K562 (cell line): ENCODE results near the gene DROSHA. TPM values are rescaled to one million over a fixed set of nuclear protein-coding genes. Genes with fewer than 3 reads are reported as not detected.

Source experiments
- ATAC-seq: fragments of 200-7000 bp; cut with Tn5 transposase; 3 replicates; pipeline ENCODE4 v1.9.1; 2020; ENCODE audit warnings: moderate library complexity
- BruUV-seq: library from RNA; stranded (reverse); fragments of 400-500 nt; replicated peaks from 2 replicates; lab custom pipeline; 2021; lab: Mats Ljungman, UMichigan
- CTCF ChIA-PET: fragments of 300-600 bp; formaldehyde crosslinking; extraction: SDS; loops from one replicate; lab custom pipeline; 2021; ENCODE audit warnings: low intra/inter-chr PET ratio; lab: Yijun Ruan, JAX
- POLR2A ChIA-PET: fragments of 300-600, 350-650 bp; sonication (Branson Sonifier 250); formaldehyde crosslinking; extraction: SDS; loops from one replicate; lab custom pipeline; 2021; ENCODE audit warnings: antibody characterized with exemption, inconsistent platforms; lab: Yijun Ruan, JAX
- DNase-seq, 4 experiments: peaks; one replicate each; pipeline versions ENCODE4 v3.0.0 to v3.0.0-alpha.2; 2011 to 2018; ENCODE audit warnings: low spot score in 3 of 4, mixed read lengths in 3 of 4; ENCODE audit errors: extremely low read depth in 1 of 4
- FAIRE-seq: peaks from 2 replicates; lab custom pipeline; 2011; peaks lifted over from hg19 to GRCh38; lab: Jason Lieb, UNC
- H2AFZ ChIP-seq: 2 replicates; pipeline ENCODE4 v1.6.0; 2011; ENCODE audit warnings: low read depth, low read length, control low read depth, inconsistent platforms
- H3K27ac ChIP-seq: fragments of 200-600 bp; 3 replicates; pipeline ENCODE4 v1.8.0; 2011; ENCODE audit warnings: low read depth, mild to moderate bottlenecking, control low read depth, inconsistent platforms, low read length, moderate library complexity, mixed read lengths; ENCODE audit errors: extremely low read depth
- H3K27me3 ChIP-seq, 2 experiments: fragments of 300-600 bp in 1 of 2; 2 replicates in 1 of 2; 3 replicates in 1 of 2; pipeline versions ENCODE4 v1.6.0 to v1.8.0; 2011; ENCODE audit warnings: inconsistent platforms in 2 of 2, low read length in 2 of 2, mild to moderate bottlenecking in 1 of 2, mixed read lengths in 1 of 2, moderate library complexity in 1 of 2; ENCODE audit not compliant: control insufficient read depth in 2 of 2, insufficient read depth in 2 of 2
- H3K36me3 ChIP-seq: fragments of 300-600 bp; 3 replicates; pipeline ENCODE4 v1.8.0; 2011; ENCODE audit warnings: mild to moderate bottlenecking, low read length, inconsistent platforms; ENCODE audit not compliant: control insufficient read depth, insufficient read depth
- H3K4me1 ChIP-seq, 2 experiments: fragments of 200-600 bp in 1 of 2; replicated peaks in 1 of 2; 2 replicates in 1 of 2; 3 replicates in 1 of 2; pipeline versions ENCODE4 v1.5.1 to v1.8.0; 2011; ENCODE audit warnings: inconsistent platforms in 2 of 2, low read length in 2 of 2, mild to moderate bottlenecking in 1 of 2, mixed read lengths in 1 of 2, moderate library complexity in 1 of 2; ENCODE audit not compliant: control insufficient read depth in 2 of 2, insufficient read depth in 2 of 2
- H3K4me2 ChIP-seq: 2 replicates; pipeline ENCODE4 v1.6.1; 2011; ENCODE audit warnings: low read length, control low read depth, inconsistent platforms, mixed read lengths; ENCODE audit not compliant: insufficient read depth
- H3K4me3 ChIP-seq: fragments of 200-600 bp; sonication (generic), shearing (Covaris generic); 2 replicates; pipeline ENCODE4 v1.5.1; 2016; ENCODE audit warnings: control low read depth, inconsistent platforms
- H3K79me2 ChIP-seq: fragments of 200-600 bp; 3 replicates; pipeline ENCODE4 v1.8.0; 2011; ENCODE audit warnings: low read length, inconsistent platforms; ENCODE audit not compliant: control insufficient read depth, insufficient read depth
- H3K9ac ChIP-seq, 2 experiments: 2 replicates each; pipeline versions ENCODE4 v1.6.0 to v1.6.1; 2011; ENCODE audit warnings: low read depth in 2 of 2, low read length in 2 of 2, control low read depth in 1 of 2, inconsistent platforms in 1 of 2, mild to moderate bottlenecking in 1 of 2, mixed read lengths in 1 of 2; ENCODE audit not compliant: insufficient read depth in 1 of 2
- H3K9me1 ChIP-seq: one replicate; pipeline ENCODE4 v1.6.0; 2011; ENCODE audit warnings: inconsistent platforms, mild to moderate bottlenecking, low read length, moderate library complexity; ENCODE audit not compliant: control insufficient read depth, insufficient read depth
- H3K9me3 ChIP-seq: replicated peaks from 2 replicates; pipeline ENCODE4 v1.5.1; 2011; ENCODE audit warnings: low read depth, low read length, inconsistent platforms; ENCODE audit not compliant: control insufficient read depth, insufficient read depth
- H4K20me1 ChIP-seq: replicated peaks from 2 replicates; pipeline ENCODE4 v1.6.1; 2011; ENCODE audit warnings: low read length, inconsistent platforms, mixed read lengths; ENCODE audit not compliant: control insufficient read depth, insufficient read depth
- BCOR ChIP-seq: fragments of 450-650 bp; IDR thresholded peaks from 2 replicates; pipeline ENCODE4 v1.6.1; 2016
- BRCA1 ChIP-seq, 2 experiments: fragments of 450-650 bp in 1 of 2; sonication (generic) in 1 of 2; formaldehyde crosslinking in 1 of 2; IDR thresholded peaks; 2 replicates each; pipeline versions ENCODE4 v1.5.0 to v1.6.1; 2017 to 2020; ENCODE audit warnings: mild to moderate bottlenecking in 1 of 2, missing genetic modification reagents in 1 of 2
- CBFA2T2 ChIP-seq: fragments of 450-650 bp; conservative IDR thresholded peaks from 2 replicates; pipeline ENCODE4 v1.6.1; 2017; ENCODE audit warnings: mild to moderate bottlenecking
- CREM ChIP-seq: IDR thresholded peaks from 2 replicates; pipeline ENCODE4 v1.6.1; 2014; ENCODE audit warnings: antibody characterized with exemption, low read depth
- JUND ChIP-seq, 2 experiments: IDR thresholded peaks; 2 replicates in 1 of 2; 3 replicates in 1 of 2; pipeline ENCODE4 v1.6.1; 2011; ENCODE audit warnings: borderline replicate concordance in 2 of 2, low read depth in 2 of 2, low read length in 2 of 2, improper control_type of control experiment in 1 of 2, missing biosample characterization in 1 of 2, missing genetic modification characterization in 1 of 2, missing genetic modification reagents in 1 of 2
- KDM1A ChIP-seq, 2 experiments: fragments of 450-650 bp; IDR thresholded peaks; 2 replicates each; pipeline ENCODE4 v1.6.1; 2016; ENCODE audit warnings: mild to moderate bottlenecking in 2 of 2
- NELFE ChIP-seq: IDR thresholded peaks from 2 replicates; pipeline ENCODE4 v1.6.1; 2011; ENCODE audit warnings: mild to moderate bottlenecking; ENCODE audit not compliant: insufficient read depth, insufficient read length
- NFE2L1 ChIP-seq: fragments of 450-650 bp; IDR thresholded peaks from 2 replicates; pipeline ENCODE4 v1.6.1; 2016; ENCODE audit warnings: missing genetic modification characterization, low read depth, mild to moderate bottlenecking, missing compliant biosample characterization, moderate library complexity, borderline replicate concordance
- RBM25 ChIP-seq: fragments of 200-400 bp; formaldehyde crosslinking; IDR thresholded peaks from 2 replicates; pipeline ENCODE4 v1.6.1; 2018; ENCODE audit warnings: low read length, low read depth, moderate library complexity; ENCODE audit not compliant: severe bottlenecking
- TCFL5 ChIP-seq: fragments of 250-450 bp; sonication (Bioruptor Pico); conservative IDR thresholded peaks from 2 replicates; pipeline ENCODE4 v1.6.1; 2021; ENCODE audit warnings: mild to moderate bottlenecking, moderate library complexity, matching md5 sums
- TRIM24 ChIP-seq, 2 experiments: fragments of 450-650 bp; IDR thresholded peaks; 2 replicates each; pipeline ENCODE4 v1.6.1; 2016
- ZFP36 ChIP-seq: fragments of 150-350 bp; IDR thresholded peaks from 2 replicates; pipeline ENCODE4 v1.6.1; 2018; ENCODE audit warnings: low read length, low read depth; ENCODE audit not compliant: partially characterized antibody
- ZNF134 ChIP-seq: fragments of 250-450 bp; sonication (Bioruptor Pico); conservative IDR thresholded peaks from 2 replicates; pipeline ENCODE4 v1.4.0; 2020
- ZNF431 ChIP-seq: sonication (generic); formaldehyde crosslinking; IDR thresholded peaks from 2 replicates; pipeline ENCODE4 v1.8.0; 2022; ENCODE audit warnings: mild to moderate bottlenecking, missing genetic modification reagents
- in situ Hi-C: fragments of 300-500 bp; cut with MboI; formaldehyde crosslinking; loops from 4 replicates; pipeline ENCODE4 v1.15.0; 2018; ENCODE audit warnings: inconsistent platforms, mixed read lengths
- intact Hi-C: fragments of 100-400 bp; cut with micrococcal nuclease; formaldehyde crosslinking; loops from 2 replicates; pipeline ENCODE4 v1.14.2; 2022
- polyA plus RNA-seq, 8 experiments: library from polyadenylated mRNA; depleted of rRNA in 4 of 8; stranded (reverse) in 5 of 8; unstranded in 3 of 8; fragments of >200 nt; fragmentation: Nextera tagmentation in 2 of 8; fragmentation: Illumina TruSeq in 1 of 8; extraction: Ambion mirVana in 2 of 8; extraction: Trizol in 1 of 8; gene quantifications; 2 replicates each; pipeline versions ENCODE4 v1.2.1 to v1.2.3, GENCODE V29; 2011 to 2014; ENCODE audit warnings: inconsistent platforms in 1 of 8, missing spikeins in 1 of 8
- total RNA-seq, 7 experiments: library from RNA; depleted of rRNA in 6 of 7; stranded (reverse); fragments of >200 nt in 6 of 7; fragmentation: Illumina TruSeq in 2 of 7; extraction: Trizol in 2 of 7; gene quantifications; 2 replicates each; pipeline versions ENCODE4 v1.2.1 to v1.2.3, GENCODE V29; 2011 to 2021; ENCODE audit warnings: low replicate concordance in 1 of 7
- TF ChIP-seq, protein P1 (sequence below): fragments of 250-450 bp; sonication (Bioruptor Pico); IDR thresholded peaks from 2 replicates; pipeline ENCODE4 v1.9.0; 2021; ENCODE audit warnings: mild to moderate bottlenecking, inconsistent platforms
- TF ChIP-seq, protein P2 (sequence below): fragments of 250-450 bp; sonication (Bioruptor Pico); IDR thresholded peaks from 2 replicates; pipeline ENCODE4 v1.5.0; 2020; ENCODE audit warnings: mild to moderate bottlenecking, borderline replicate concordance

The DROSHA gene
- total and polyA plus RNA-seq, 9 of the 15 experiments (the other 6 are each of a cell fraction or from before 2014, with no cell fraction given), result 52.5 to 109 (median 68.9) TPM

DNA sequence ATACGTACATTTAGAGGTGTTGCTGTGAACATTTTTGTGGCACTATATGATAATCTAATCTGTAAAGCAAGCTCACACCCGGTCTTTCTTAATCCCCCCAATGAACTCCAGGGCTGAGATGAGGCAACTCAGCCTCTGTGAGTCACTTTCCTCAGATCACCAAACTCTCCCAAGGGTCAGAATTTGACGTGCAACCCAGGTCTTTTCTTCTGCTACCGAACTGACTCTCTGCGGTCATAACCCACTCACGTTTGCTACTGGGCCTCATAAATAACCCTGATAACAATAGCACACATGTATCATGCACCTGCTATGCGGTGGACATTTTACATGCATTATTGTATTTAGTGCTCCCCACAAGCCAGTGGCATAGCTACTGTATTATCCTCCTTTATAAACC is 153.1 kb downstream of the DROSHA start (continued):
- TF ChIP-seq, protein P1, sequence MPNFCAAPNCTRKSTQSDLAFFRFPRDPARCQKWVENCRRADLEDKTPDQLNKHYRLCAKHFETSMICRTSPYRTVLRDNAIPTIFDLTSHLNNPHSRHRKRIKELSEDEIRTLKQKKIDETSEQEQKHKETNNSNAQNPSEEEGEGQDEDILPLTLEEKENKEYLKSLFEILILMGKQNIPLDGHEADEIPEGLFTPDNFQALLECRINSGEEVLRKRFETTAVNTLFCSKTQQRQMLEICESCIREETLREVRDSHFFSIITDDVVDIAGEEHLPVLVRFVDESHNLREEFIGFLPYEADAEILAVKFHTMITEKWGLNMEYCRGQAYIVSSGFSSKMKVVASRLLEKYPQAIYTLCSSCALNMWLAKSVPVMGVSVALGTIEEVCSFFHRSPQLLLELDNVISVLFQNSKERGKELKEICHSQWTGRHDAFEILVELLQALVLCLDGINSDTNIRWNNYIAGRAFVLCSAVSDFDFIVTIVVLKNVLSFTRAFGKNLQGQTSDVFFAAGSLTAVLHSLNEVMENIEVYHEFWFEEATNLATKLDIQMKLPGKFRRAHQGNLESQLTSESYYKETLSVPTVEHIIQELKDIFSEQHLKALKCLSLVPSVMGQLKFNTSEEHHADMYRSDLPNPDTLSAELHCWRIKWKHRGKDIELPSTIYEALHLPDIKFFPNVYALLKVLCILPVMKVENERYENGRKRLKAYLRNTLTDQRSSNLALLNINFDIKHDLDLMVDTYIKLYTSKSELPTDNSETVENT (CRISPR knock-in tag), result no peak
- TF ChIP-seq JUND (IDR thresholded peaks at IDR 0.05; ENCODE audit: borderline replicate concordance, low read depth, low read length) (peak; percentile 71), JUND (tag; IDR thresholded peaks at IDR 0.05; ENCODE audit: borderline replicate concordance, low read depth, low read length) (peak; percentile 19; the same call in 1 of the 3 replicates), ZNF134 (CRISPR knock-in tag) (no peak), BRCA1 (IDR thresholded peaks at IDR 0.05) (no peak), BRCA1 (CRISPR knock-in tag; IDR thresholded peaks at IDR 0.05) (no peak)

DNA sequence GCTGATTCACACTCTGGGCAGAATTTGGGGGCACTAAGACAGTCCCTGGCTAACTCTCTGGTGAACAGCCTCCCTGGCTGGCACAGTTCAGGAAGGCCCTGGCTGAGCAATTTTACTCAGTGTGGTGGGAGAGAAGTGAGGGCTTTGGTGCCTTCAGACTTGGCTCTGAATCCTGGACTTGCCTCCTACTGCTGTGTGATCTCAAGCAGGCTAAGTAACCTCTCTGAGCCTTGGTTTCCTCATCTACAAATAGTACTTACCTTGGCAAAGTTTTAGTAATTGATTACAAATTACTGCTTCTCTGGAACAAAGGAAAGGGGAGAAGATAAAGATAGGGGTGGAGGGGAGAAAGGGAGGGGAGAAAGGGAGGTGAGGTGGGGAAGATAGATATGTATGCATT is 153.8 kb downstream of the DROSHA start:
- H3K4me1 ChIP-seq, result peaks cover 0 to 7% of the 10 kb centered on the region in 2 experiments; a peak in 2 of 5 replicates
- no peaks in the 10 kb centered on the region for H3K9me1 ChIP-seq
- H3K79me2 ChIP-seq, result no peaks in the 10 kb centered on the region
- H3K27me3 ChIP-seq, result peaks cover 8 to 35% of the 10 kb centered on the region in 2 experiments
- DNase-seq (no peak), FAIRE-seq (no peak), ATAC-seq (no peak)
- no peak overlapping the region for H3K9ac ChIP-seq
- no peaks in the 10 kb centered on the region for H3K9me3 ChIP-seq
- H3K4me2 ChIP-seq, result no peak overlapping the region
- ChIA-PET POLR2A (interaction anchor here (0.7 kb wide), 1 partner anchor 24 kb away, joined by 3 read pairs; no protein-coding TSS in a partner anchor), CTCF (no interaction called here)
- BruUV-seq, result no TSS peak
- no peaks in the 10 kb centered on the region for H3K36me3 ChIP-seq
- H3K4me3 ChIP-seq, result no peak overlapping the region
- TF ChIP-seq, protein P2, sequence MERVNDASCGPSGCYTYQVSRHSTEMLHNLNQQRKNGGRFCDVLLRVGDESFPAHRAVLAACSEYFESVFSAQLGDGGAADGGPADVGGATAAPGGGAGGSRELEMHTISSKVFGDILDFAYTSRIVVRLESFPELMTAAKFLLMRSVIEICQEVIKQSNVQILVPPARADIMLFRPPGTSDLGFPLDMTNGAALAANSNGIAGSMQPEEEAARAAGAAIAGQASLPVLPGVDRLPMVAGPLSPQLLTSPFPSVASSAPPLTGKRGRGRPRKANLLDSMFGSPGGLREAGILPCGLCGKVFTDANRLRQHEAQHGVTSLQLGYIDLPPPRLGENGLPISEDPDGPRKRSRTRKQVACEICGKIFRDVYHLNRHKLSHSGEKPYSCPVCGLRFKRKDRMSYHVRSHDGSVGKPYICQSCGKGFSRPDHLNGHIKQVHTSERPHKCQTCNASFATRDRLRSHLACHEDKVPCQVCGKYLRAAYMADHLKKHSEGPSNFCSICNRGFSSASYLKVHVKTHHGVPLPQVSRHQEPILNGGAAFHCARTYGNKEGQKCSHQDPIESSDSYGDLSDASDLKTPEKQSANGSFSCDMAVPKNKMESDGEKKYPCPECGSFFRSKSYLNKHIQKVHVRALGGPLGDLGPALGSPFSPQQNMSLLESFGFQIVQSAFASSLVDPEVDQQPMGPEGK, result no peak
- TF ChIP-seq TRIM24 (IDR thresholded peaks at IDR 0.05) (no peak), BCOR (peak; percentile 60), RBM25 (peak; percentile 55), ZFP36 (peak; percentile 77), NFE2L1 (no peak), KDM1A (IDR thresholded peaks at IDR 0.05) (0 out of 4 replicates have a peak, but pooled peaks of 1 of the 2 experiments have one; percentile 25), CREM (no peak), NELFE (no peak), CBFA2T2 (no peak), TCFL5 (no peak), ZNF431 (CRISPR knock-in tag) (no peak)
- no peak overlapping the region for H3K27ac ChIP-seq
- intact Hi-C loops, result no loop called here
- no peak overlapping the region for H2AFZ ChIP-seq
- no peaks in the 10 kb centered on the region for H4K20me1 ChIP-seq
- in situ Hi-C loops, result no loop called here
